ENCODE measurements around the gene ENGASE. TPM values are rescaled to one million over a fixed set of nuclear protein-coding genes. Genes with fewer than 3 reads are reported as not detected.

ENGASE gene
- total and polyA plus RNA-seq, 2 experiments from 2014 or later = 9.0 to 27.1 TPM

DNA sequence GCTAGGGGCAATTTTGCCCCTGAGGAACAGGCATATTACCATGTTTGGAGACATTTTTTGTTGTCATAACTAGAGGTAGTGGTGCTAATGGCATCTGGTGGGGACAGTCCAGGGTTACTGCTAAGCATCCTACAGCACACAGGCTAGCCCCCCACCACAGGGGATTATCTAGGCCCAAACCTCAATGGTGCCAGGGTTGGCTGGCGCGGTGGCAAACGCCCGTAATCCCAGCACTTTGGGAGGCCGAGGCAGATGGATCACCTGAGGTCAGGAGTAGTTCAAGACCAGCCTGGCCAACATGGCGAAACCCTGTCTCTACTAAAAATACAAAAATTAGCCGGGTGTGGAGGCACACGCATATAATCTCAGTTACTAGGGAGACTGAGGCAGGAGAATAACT, 35.5 kb upstream of the ENGASE start (continued):
- TF ChIP-seq REST (IDR thresholded peaks at IDR 0.05; ENCODE audit: unreplicated experiment) (no peak), EZH2 (IDR thresholded peaks at IDR 0.05; ENCODE audit: low read depth, unreplicated experiment) (no peak)

DNA sequence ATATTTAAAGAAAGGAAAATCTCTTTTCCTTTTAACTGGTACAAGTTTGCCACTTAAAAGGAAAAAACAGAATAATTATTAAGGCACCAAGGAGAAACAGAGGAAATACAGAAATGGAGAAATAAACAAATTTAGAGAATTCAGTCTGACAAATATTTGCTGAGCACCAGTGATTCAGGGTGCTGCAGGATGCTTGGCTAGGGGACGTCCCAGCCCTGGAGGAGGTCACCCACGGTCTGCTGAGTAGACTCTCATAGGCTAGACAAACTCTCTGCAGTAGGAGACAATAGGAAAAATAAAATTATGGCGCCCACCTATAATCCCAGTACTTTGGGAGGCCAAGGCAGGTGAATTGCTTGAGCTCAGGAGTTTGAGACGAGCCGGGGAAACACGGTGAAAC, 34.7 kb upstream of the ENGASE start:
- no peaks in the 10 kb centered on the region for H3K9me2 ChIP-seq (ENCODE audit: insufficient read depth)
- H3K27ac Mint-ChIP-seq = no peak overlapping the region
- DNase-seq (ENCODE audit: low spot score) (no peak), ATAC-seq (no peak)
- peaks cover 11% of the 10 kb centered on the region for H3K27me3 Mint-ChIP-seq (ENCODE audit: insufficient read depth, low read depth, poor library complexity)
- H3K27me3 ChIP-seq (ENCODE audit: insufficient read depth) = no peaks in the 10 kb centered on the region
- no peaks in the 10 kb centered on the region; the same call in 2 of the 3 replicates for H3K36me3 Mint-ChIP-seq (ENCODE audit: low read depth)
- H3K4me3 Mint-ChIP-seq = no peak overlapping the region
- H3K9me3 Mint-ChIP-seq = peaks cover 5% of the 10 kb centered on the region; the same call in 1 of the 3 replicates
- H3F3A ChIP-seq (replicated peaks; ENCODE audit: low read depth) = peaks cover 9% of the 10 kb centered on the region
- no peaks in the 10 kb centered on the region for H4K20me1 ChIP-seq (replicated peaks; ENCODE audit: insufficient read depth)
- no peaks in the 10 kb centered on the region for H3K4me1 ChIP-seq (ENCODE audit: insufficient read depth)
- no peak overlapping the region for H2AFZ ChIP-seq
- no peaks in the 10 kb centered on the region; the same call in 2 of the 3 replicates for H3K4me1 Mint-ChIP-seq
- H3K4me2 ChIP-seq = no peak overlapping the region
- no peaks in the 10 kb centered on the region for H3K36me3 ChIP-seq (ENCODE audit: insufficient read depth)
- no peaks in the 10 kb centered on the region for H3K79me2 ChIP-seq (replicated peaks; ENCODE audit: insufficient read depth)
- H3K27ac ChIP-seq (ENCODE audit: low read depth) = no peak overlapping the region
- no peak overlapping the region for H3K4me3 ChIP-seq
- TF ChIP-seq NANOG (IDR thresholded peaks at IDR 0.05; ENCODE audit: borderline replicate concordance) (no peak), EZH2 (IDR thresholded peaks at IDR 0.05; ENCODE audit: low read depth, unreplicated experiment) (no peak), CREB1 (CRISPR knock-in tag; IDR thresholded peaks at IDR 0.05; ENCODE audit: low read depth) (no peak), STAT1 (IDR thresholded peaks at IDR 0.05; ENCODE audit: unreplicated experiment) (no peak), EZH2phosphoT487 (IDR thresholded peaks at IDR 0.05; ENCODE audit: unreplicated experiment) (no peak), REST (IDR thresholded peaks at IDR 0.05; ENCODE audit: unreplicated experiment) (no peak), ZNF114 (CRISPR knock-in tag; IDR thresholded peaks at IDR 0.05) (no peak), JUNB (IDR thresholded peaks at IDR 0.05; ENCODE audit: unreplicated experiment) (no peak), POLR2AphosphoS5 (IDR thresholded peaks at IDR 0.05; ENCODE audit: low read depth) (no peak)
- TF ChIP-seq, protein P1, sequence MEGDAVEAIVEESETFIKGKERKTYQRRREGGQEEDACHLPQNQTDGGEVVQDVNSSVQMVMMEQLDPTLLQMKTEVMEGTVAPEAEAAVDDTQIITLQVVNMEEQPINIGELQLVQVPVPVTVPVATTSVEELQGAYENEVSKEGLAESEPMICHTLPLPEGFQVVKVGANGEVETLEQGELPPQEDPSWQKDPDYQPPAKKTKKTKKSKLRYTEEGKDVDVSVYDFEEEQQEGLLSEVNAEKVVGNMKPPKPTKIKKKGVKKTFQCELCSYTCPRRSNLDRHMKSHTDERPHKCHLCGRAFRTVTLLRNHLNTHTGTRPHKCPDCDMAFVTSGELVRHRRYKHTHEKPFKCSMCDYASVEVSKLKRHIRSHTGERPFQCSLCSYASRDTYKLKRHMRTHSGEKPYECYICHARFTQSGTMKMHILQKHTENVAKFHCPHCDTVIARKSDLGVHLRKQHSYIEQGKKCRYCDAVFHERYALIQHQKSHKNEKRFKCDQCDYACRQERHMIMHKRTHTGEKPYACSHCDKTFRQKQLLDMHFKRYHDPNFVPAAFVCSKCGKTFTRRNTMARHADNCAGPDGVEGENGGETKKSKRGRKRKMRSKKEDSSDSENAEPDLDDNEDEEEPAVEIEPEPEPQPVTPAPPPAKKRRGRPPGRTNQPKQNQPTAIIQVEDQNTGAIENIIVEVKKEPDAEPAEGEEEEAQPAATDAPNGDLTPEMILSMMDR (conservative IDR thresholded peaks at IDR 0.05; ENCODE audit: low read depth in 2 of 2) = no peak

All from GM23338 (cell line).